Measurements from ENCODE around the gene PI4KA. TPM values are rescaled to one million over a fixed set of nuclear protein-coding genes. Genes with fewer than 3 reads are reported as not detected.

PI4KA gene
- 10 to 100 TPM; 38.0 to 47.5 TPM for total RNA-seq
- polyA plus RNA-seq, result 10 to 100 TPM; 19.4 to 34.5 TPM

- peaks cover 6 to 36% (median 21%) of the 10 kb centered on the region in 4 donors for H3K4me1 ChIP-seq (ENCODE audit: control insufficient read depth in 4 of 4, insufficient read depth in 4 of 4, low read length in 3 of 4)
- H3K27me3 ChIP-seq (ENCODE audit: control insufficient read depth in 4 of 4, insufficient read depth in 4 of 4, low read length in 3 of 4), result no peaks in the 10 kb centered on the region
- H3K9ac ChIP-seq (ENCODE audit: low read depth in 1 of 2, low read length in 2 of 2), result peak within 1 kb of the TSS; percentile 62 to 84
- H3K36me3 ChIP-seq (ENCODE audit: control insufficient read depth in 4 of 4, insufficient read depth in 3 of 4, low read depth in 1 of 4, low read length in 3 of 4), result peaks cover 0 to 2% (median under 1%) of the 10 kb centered on the region in 4 donors
- H3K9me3 ChIP-seq (ENCODE audit: control insufficient read depth in 4 of 4, low read length in 3 of 4), result no peaks in the 10 kb centered on the region
- DNase-seq (ENCODE audit: low spot score), result peak; percentile 96
- WGBS, result under 1% methylated on average over 100 of the region's 100 CpGs
- peak within 1 kb of the TSS; percentile 82 to 91 (median 88) for H3K4me3 ChIP-seq (ENCODE audit: low read depth in 1 of 3, low read length in 3 of 3)
- TF ChIP-seq EGR1 (IDR thresholded peaks at IDR 0.05; ENCODE audit: low read depth in 2 of 2) (peak in 1 of 2 donors; percentile 30), NR2F2 (IDR thresholded peaks at IDR 0.05) (no peak), FOXA1 (IDR thresholded peaks at IDR 0.05) (no peak), CTCF (IDR thresholded peaks at IDR 0.05; ENCODE audit: low read depth, low read length, missing input control) (peak; percentile 16), SP1 (IDR thresholded peaks at IDR 0.05) (peak; percentile 52), GABPA (IDR thresholded peaks at IDR 0.05 in 1 of 2, conservative IDR thresholded peaks at IDR 0.05 in 1 of 2) (peak in 1 of 2 donors; percentile 56), REST (IDR thresholded peaks at IDR 0.05) (peak; percentile 31), RXRA (IDR thresholded peaks at IDR 0.05) (peak in 1 of 2 donors; percentile 4), FOXA2 (IDR thresholded peaks at IDR 0.05) (peak; percentile 37), YY1 (IDR thresholded peaks at IDR 0.05) (peak; percentile 24)
- H3K27ac ChIP-seq (ENCODE audit: low read depth in 1 of 2, low read length in 2 of 2), result peak within 1 kb of the TSS; percentile 93 to 95
Observed at GRCh38 chr22:20858615-20859416, at the start of gene PI4KA, which contains the start of gene SNAP29. TSS of gene PI4KA (minus strand) at chr22:20858811. CDS start at chr22:20858725, 86 bp downstream. TSS of gene SNAP29 (plus strand) at chr22:20859007. CDS start at chr22:20859111, 104 bp downstream.

DNA sequence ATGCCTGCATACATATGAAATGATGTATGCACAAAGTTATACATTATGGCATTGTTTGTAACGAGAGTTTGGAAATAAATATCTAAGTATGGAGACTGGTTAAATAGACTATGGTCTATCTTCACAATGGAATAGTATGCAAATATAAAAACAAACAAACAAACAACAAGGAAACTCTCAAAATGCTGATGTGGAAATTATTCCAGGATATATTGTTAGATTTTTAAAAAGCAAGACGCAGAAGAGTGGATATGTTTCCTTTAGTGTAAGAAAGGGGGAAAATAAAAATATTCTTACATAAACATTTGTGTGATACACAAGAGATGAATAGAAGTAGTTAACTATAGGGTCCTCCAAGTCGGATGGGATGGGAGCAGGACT is 47.8 kb upstream of the PI4KA start:
- Histone ChIP-seq H3K36me3 (ENCODE audit: control insufficient read depth in 4 of 4, insufficient read depth in 3 of 4, low read depth in 1 of 4, low read length in 3 of 4) (no peaks in the 10 kb centered on the region), H3K27ac (ENCODE audit: low read depth in 1 of 2, low read length in 2 of 2) (no peak overlapping the region), H3K9me3 (ENCODE audit: control insufficient read depth in 4 of 4, low read length in 3 of 4) (no peaks in the 10 kb centered on the region), H3K9ac (ENCODE audit: low read depth in 1 of 2, low read length in 2 of 2) (no peak overlapping the region), H3K4me1 (ENCODE audit: control insufficient read depth in 4 of 4, insufficient read depth in 4 of 4, low read length in 3 of 4) (peaks cover 3 to 17% (median 10%) of the 10 kb centered on the region in 4 donors), H3K27me3 (ENCODE audit: control insufficient read depth in 4 of 4, insufficient read depth in 4 of 4, low read length in 3 of 4) (no peaks in the 10 kb centered on the region), H3K4me3 (ENCODE audit: low read depth in 1 of 3, low read length in 3 of 3) (no peak overlapping the region)
- TF ChIP-seq NR2F2 (IDR thresholded peaks at IDR 0.05) (no peak), CTCF (IDR thresholded peaks at IDR 0.05; ENCODE audit: low read depth, low read length, missing input control) (no peak), JUND (IDR thresholded peaks at IDR 0.05) (no peak), RAD21 (IDR thresholded peaks at IDR 0.05) (no peak), SP1 (IDR thresholded peaks at IDR 0.05) (no peak), RXRA (IDR thresholded peaks at IDR 0.05) (no peak)
- WGBS, result 91% methylated on average over 3 of the region's 3 CpGs
- DNase-seq (ENCODE audit: low spot score), result no peak

Measured in liver (tissue), 9 donors.